ENCODE measurements around the gene SYCP1.

GRCh38 chr1:114986286-114986685 is 131.6 kb downstream of the SYCP1 start:
- no peak for TF ChIP-seq POLR2A (IDR thresholded peaks at IDR 0.05; ENCODE audit: low read depth, low read length)
- no peak for TF ChIP-seq TAF1 (IDR thresholded peaks at IDR 0.05; ENCODE audit: low read depth, low read length)
- TF ChIP-seq PAX5 (IDR thresholded peaks at IDR 0.05; ENCODE audit: insufficient read depth, low read length, severe bottlenecking): no peak
- no peak for TF ChIP-seq POLR2AphosphoS5 (IDR thresholded peaks at IDR 0.05; ENCODE audit: low read depth, low read length)
- TF ChIP-seq SPI1 (IDR thresholded peaks at IDR 0.05; ENCODE audit: low read depth, low read length): no peak
- TF ChIP-seq POU2F2 (IDR thresholded peaks at IDR 0.05; ENCODE audit: low read depth, low read length): no peak
